SU-DHL-6 (cell line): ENCODE measurements around the gene GGNBP2.

Experiments used
- H2AFZ ChIP-seq: fragments of 200-600 bp; sonication (generic); 2 replicates; pipeline ENCODE4 v1.6.1; 2014; ENCODE audit warnings: low read depth, mild to moderate bottlenecking, moderate library complexity, mixed read lengths, antibody characterized with exemption, low read length; ENCODE audit not compliant: severe bottlenecking
- H3F3A ChIP-seq: fragments of 200-600 bp; shearing (Covaris generic); 2 replicates; pipeline ENCODE4 v1.6.0; 2016; ENCODE audit warnings: antibody characterized with exemption, mild to moderate bottlenecking; ENCODE audit not compliant: insufficient read depth
- H3K27ac ChIP-seq: fragments of 200-600 bp; sonication (generic); 2 replicates; pipeline ENCODE4 v1.5.1; 2016; ENCODE audit warnings: low read depth, mild to moderate bottlenecking, low read length, moderate library complexity, mixed read lengths
- H3K27me3 ChIP-seq: fragments of 200-600 bp; sonication (generic), shearing (Covaris generic); 2 replicates; pipeline ENCODE4 v1.6.0; 2014; ENCODE audit warnings: mild to moderate bottlenecking, low read length
- H3K36me3 ChIP-seq: fragments of 200-600 bp; sonication (generic); 2 replicates; pipeline ENCODE4 v1.6.1; 2014; ENCODE audit warnings: mild to moderate bottlenecking, low read length, mixed read lengths
- H3K4me2 ChIP-seq: fragments of 300-600, 200-600 bp; shearing (Covaris generic), sonication (generic); 2 replicates; pipeline ENCODE4 v1.6.0; 2014; ENCODE audit warnings: low read length, low read depth, mild to moderate bottlenecking; ENCODE audit not compliant: poor library complexity, severe bottlenecking
- H3K4me3 ChIP-seq: fragments of 200-600 bp; sonication (generic); 2 replicates; pipeline ENCODE4 v1.5.1; 2014; ENCODE audit warnings: antibody characterized with exemption, low read length, mild to moderate bottlenecking, mixed read lengths; ENCODE audit not compliant: insufficient read depth, poor library complexity, severe bottlenecking
- H3K79me2 ChIP-seq: fragments of 200-600 bp; sonication (generic); 2 replicates; pipeline ENCODE4 v1.6.1; 2014; ENCODE audit warnings: mild to moderate bottlenecking, low read length, moderate library complexity; ENCODE audit not compliant: insufficient read depth
- H3K9ac ChIP-seq: fragments of 200-600 bp; sonication (generic); 2 replicates; pipeline ENCODE4 v1.7.0; 2014; ENCODE audit warnings: mild to moderate bottlenecking, low read length
- H3K9me2 ChIP-seq: fragments of 200-600 bp; sonication (generic); replicated peaks from 2 replicates; pipeline ENCODE4 v1.6.1; 2014; ENCODE audit warnings: low read length; ENCODE audit not compliant: insufficient read depth
- H3K9me3 ChIP-seq: fragments of 200-600 bp; sonication (generic); 2 replicates; pipeline ENCODE4 v1.6.1; 2014; ENCODE audit warnings: low read length, mixed read lengths; ENCODE audit not compliant: insufficient read depth
- H4K20me1 ChIP-seq: fragments of 200-600 bp; sonication (generic); 2 replicates; pipeline ENCODE4 v1.6.1; 2014; ENCODE audit warnings: low read depth, mild to moderate bottlenecking, antibody characterized with exemption, low read length, moderate library complexity, mixed read lengths
- CTCF ChIP-seq: fragments of 200-600 bp; sonication (generic); IDR thresholded peaks from one replicate; pipeline ENCODE4 v1.5.1; 2017; ENCODE audit warnings: antibody characterized with exemption, mild to moderate bottlenecking, low read length, moderate library complexity; ENCODE audit not compliant: insufficient read depth, poor library complexity, severe bottlenecking
- EZH2phosphoT487 ChIP-seq: fragments of 200-600 bp; sonication (generic), shearing (Covaris generic); conservative IDR thresholded peaks from 2 replicates; pipeline ENCODE4 v1.6.1; 2018; ENCODE audit warnings: mild to moderate bottlenecking, antibody characterized with exemption, low read length, moderate library complexity, mixed read lengths

The GGNBP2 gene

GRCh38 chr17:36534840-36535668 is 9.7 kb upstream of the GGNBP2 start, which contains the start of the genes MYO19 and PIGW:
TSS of gene MYO19 (minus strand) at chr17:36534868. CDS start at chr17:36532538, 2,330 bp downstream.
TSS of gene PIGW (plus strand) at chr17:36534987. CDS start at chr17:36537102, 2,115 bp downstream.
- H2AFZ ChIP-seq = peak within 1 kb of the TSS; percentile 73
- H3K9me2 ChIP-seq = no peaks in the 10 kb centered on the region
- peak within 1 kb of the TSS; percentile 87 for H3K4me3 ChIP-seq
- H3K9me3 ChIP-seq = no peaks in the 10 kb centered on the region
- TF ChIP-seq EZH2phosphoT487 = no peak
- H3K36me3 ChIP-seq = peaks cover 8% of the 10 kb centered on the region; the same call in 1 of the 2 replicates
- H3K79me2 ChIP-seq = peaks cover 43% of the 10 kb centered on the region
- H4K20me1 ChIP-seq = no peaks in the 10 kb centered on the region
- H3K27me3 ChIP-seq = no peaks in the 10 kb centered on the region
- peak within 1 kb of the TSS; percentile 89 for H3K9ac ChIP-seq
- peak within 1 kb of the TSS; percentile 67 for H3K4me2 ChIP-seq
- H3K27ac ChIP-seq = peak within 1 kb of the TSS; percentile 83
- peaks cover 25% of the 10 kb centered on the region for H3F3A ChIP-seq

GRCh38 chr17:36535669-36536081 is 9.0 kb upstream of the GGNBP2 start:
- peak overlapping the region; percentile 87 for H3K4me3 ChIP-seq
- H3K79me2 ChIP-seq = peaks cover 43% of the 10 kb centered on the region
- peak overlapping the region; percentile 5 for H2AFZ ChIP-seq
- H4K20me1 ChIP-seq = no peaks in the 10 kb centered on the region
- H3K27ac ChIP-seq = peak overlapping the region; percentile 83
- no peaks in the 10 kb centered on the region for H3K9me3 ChIP-seq
- H3K27me3 ChIP-seq = no peaks in the 10 kb centered on the region
- H3K36me3 ChIP-seq = peaks cover 8% of the 10 kb centered on the region; the same call in 1 of the 2 replicates
- no peak for TF ChIP-seq EZH2phosphoT487
- TF ChIP-seq CTCF = no peak
- no peaks in the 10 kb centered on the region for H3K9me2 ChIP-seq
- H3F3A ChIP-seq = peaks cover 28% of the 10 kb centered on the region
- peak overlapping the region; percentile 67 for H3K4me2 ChIP-seq
- H3K9ac ChIP-seq = peak overlapping the region; percentile 89

GRCh38 chr17:36540696-36541095 is 4.0 kb upstream of the GGNBP2 start:
- Histone ChIP-seq H3K27ac (no peak overlapping the region), H3K79me2 (peaks cover 39% of the 10 kb centered on the region), H3K9ac (no peak overlapping the region), H3K27me3 (no peaks in the 10 kb centered on the region), H2AFZ (no peak overlapping the region), H4K20me1 (no peaks in the 10 kb centered on the region), H3K9me3 (no peaks in the 10 kb centered on the region), H3K36me3 (peaks cover 3% of the 10 kb centered on the region; the same call in 1 of the 2 replicates), H3K4me2 (no peak overlapping the region), H3K9me2 (no peaks in the 10 kb centered on the region), H3K4me3 (no peak overlapping the region), H3F3A (peaks cover 44% of the 10 kb centered on the region)
- no peak for TF ChIP-seq EZH2phosphoT487
- no peak for TF ChIP-seq CTCF

- Histone ChIP-seq H3F3A (peaks cover 50% of the 10 kb centered on the region), H3K4me3 (no peak overlapping the region), H3K9me2 (no peaks in the 10 kb centered on the region), H3K9ac (no peak overlapping the region), H3K36me3 (peaks cover 12% of the 10 kb centered on the region; the same call in 1 of the 2 replicates), H3K27me3 (no peaks in the 10 kb centered on the region), H3K79me2 (peaks cover 45% of the 10 kb centered on the region), H3K9me3 (no peaks in the 10 kb centered on the region), H3K4me2 (no peak overlapping the region), H4K20me1 (peaks cover 6% of the 10 kb centered on the region; the same call in 1 of the 2 replicates), H2AFZ (no peak overlapping the region), H3K27ac (no peak overlapping the region)
- no peak for TF ChIP-seq CTCF
- no peak for TF ChIP-seq EZH2phosphoT487
These were observed 2.0 kb upstream of the GGNBP2 start for GRCh38 chr17:36542755-36543154.
